ENCODE results near the gene LRMDA. TPM values are rescaled to one million over a fixed set of nuclear protein-coding genes. Genes with fewer than 3 reads are reported as not detected.

LRMDA gene
- polyA plus RNA-seq, 3 donors = 39.8 to 59.6 (median 56.4) TPM

DNA sequence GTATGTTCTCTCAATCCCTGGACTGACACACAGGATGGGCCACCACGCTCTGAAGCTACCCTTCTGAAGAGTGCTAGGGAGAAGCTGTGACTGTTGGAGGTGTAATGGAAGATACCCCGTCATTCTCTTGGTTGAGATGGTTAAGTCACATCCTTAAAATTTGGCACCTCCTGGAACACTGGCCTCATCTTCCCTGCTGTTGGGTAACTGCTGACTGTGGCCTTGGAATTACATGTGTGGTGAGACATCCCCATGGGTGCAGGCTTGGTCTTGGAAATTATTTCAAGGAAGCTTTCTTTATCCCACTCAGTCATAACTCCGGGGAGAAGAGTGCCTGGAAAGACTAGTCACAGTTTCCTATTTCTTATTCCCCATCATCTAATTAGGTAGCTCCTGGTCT, 62.0 kb downstream of the LRMDA start:
- intact Hi-C loops (cut with micrococcal nuclease) = no loop called here
- Mint-ChIP-seq H3K27me3 (ENCODE audit: low read depth in 3 of 3) (no peaks in the 10 kb centered on the region), H3K27ac (no peak overlapping the region), H3K9me3 (no peaks in the 10 kb centered on the region), H3K4me3 (no peak overlapping the region), H3K36me3 (peaks cover 4 to 20% of the 10 kb centered on the region in 2 donors), H3K4me1 (peaks cover 31% of the 10 kb centered on the region)
- H3K4me3 ChIP-seq (replicated peaks in 1 of 3; ENCODE audit: low read depth in 2 of 3, low read length in 3 of 3) = no peak overlapping the region
- DNase-seq = no peak
- peaks cover 87% of the 10 kb centered on the region for H3K79me2 ChIP-seq (ENCODE audit: insufficient read depth, low read length)
- H2AFZ ChIP-seq (ENCODE audit: insufficient read depth, low read depth, low read length, poor library complexity, severe bottlenecking) = no peak overlapping the region
- WGBS (ENCODE audit: insufficient coverage) = 100% methylated on average over 1 of the region's 3 CpGs
- H3K4me1 ChIP-seq (ENCODE audit: control insufficient read depth in 1 of 2, insufficient read depth in 2 of 2, low read length in 2 of 2) = peaks cover 19 to 32% of the 10 kb centered on the region in 2 donors
- no peak overlapping the region for H3K4me2 ChIP-seq (replicated peaks; ENCODE audit: extremely low read depth, low read length, poor library complexity, severe bottlenecking)
- H3K36me3 ChIP-seq (replicated peaks in 1 of 2; ENCODE audit: control insufficient read depth in 1 of 2, insufficient read depth in 2 of 2, low read length in 2 of 2) = no peaks in the 10 kb centered on the region
- TF ChIP-seq, protein P1, sequence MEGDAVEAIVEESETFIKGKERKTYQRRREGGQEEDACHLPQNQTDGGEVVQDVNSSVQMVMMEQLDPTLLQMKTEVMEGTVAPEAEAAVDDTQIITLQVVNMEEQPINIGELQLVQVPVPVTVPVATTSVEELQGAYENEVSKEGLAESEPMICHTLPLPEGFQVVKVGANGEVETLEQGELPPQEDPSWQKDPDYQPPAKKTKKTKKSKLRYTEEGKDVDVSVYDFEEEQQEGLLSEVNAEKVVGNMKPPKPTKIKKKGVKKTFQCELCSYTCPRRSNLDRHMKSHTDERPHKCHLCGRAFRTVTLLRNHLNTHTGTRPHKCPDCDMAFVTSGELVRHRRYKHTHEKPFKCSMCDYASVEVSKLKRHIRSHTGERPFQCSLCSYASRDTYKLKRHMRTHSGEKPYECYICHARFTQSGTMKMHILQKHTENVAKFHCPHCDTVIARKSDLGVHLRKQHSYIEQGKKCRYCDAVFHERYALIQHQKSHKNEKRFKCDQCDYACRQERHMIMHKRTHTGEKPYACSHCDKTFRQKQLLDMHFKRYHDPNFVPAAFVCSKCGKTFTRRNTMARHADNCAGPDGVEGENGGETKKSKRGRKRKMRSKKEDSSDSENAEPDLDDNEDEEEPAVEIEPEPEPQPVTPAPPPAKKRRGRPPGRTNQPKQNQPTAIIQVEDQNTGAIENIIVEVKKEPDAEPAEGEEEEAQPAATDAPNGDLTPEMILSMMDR (IDR thresholded peaks at IDR 0.05) = no peak
- H3K9me3 ChIP-seq (replicated peaks in 1 of 2; ENCODE audit: control insufficient read depth in 1 of 2, insufficient read depth in 1 of 2, low read length in 2 of 2) = no peaks in the 10 kb centered on the region
- no peak overlapping the region for H3K9ac ChIP-seq (ENCODE audit: insufficient read depth, low read length, poor library complexity, severe bottlenecking)
- peaks cover 45% of the 10 kb centered on the region for H4K20me1 ChIP-seq (ENCODE audit: insufficient read depth, low read length)
- H3K27me3 ChIP-seq (ENCODE audit: control insufficient read depth in 2 of 2, insufficient read depth in 2 of 2, low read length in 2 of 2) = no peaks in the 10 kb centered on the region
- no peak overlapping the region for H3K27ac ChIP-seq (ENCODE audit: low read depth in 1 of 2, low read length in 2 of 2)

DNA sequence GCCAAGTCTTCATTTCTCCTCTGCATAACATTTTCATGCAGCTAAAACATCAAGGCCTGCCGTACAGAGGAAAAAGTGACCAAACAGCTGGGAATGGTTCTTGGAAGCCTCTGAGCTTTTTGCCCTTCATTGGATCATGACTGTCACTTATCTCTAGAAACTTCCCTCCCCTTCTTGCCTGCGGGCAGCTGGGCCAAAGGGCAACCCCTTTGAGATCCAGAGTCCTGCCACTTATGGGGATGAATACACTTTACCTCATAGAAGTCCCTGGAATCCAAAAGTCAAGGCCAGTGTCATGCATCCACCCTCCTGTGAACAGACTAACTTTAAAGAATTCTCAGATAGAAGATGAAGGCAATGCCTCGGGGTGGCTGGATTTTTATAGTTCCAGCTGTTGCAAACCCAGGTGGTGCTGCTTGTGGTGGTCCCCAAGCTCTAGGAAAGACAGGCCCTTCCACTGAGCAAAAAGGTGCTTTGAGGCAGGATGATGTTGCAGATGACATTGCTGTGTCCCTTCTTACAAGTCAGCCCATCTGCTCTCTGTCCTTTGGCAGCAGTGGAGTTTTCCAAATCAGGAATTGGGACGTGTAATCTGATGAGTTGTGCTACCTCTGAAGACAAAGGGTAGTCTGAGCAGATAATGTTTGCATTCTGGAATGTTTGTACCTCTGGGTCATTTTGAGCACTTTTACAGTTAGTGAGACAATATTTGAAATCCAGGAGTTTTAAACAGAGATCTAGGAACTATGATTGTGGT, 64.2 kb downstream of the LRMDA start:
- no peaks in the 10 kb centered on the region for H3K27me3 Mint-ChIP-seq (ENCODE audit: low read depth in 3 of 3)
- Histone ChIP-seq H3K27me3 (ENCODE audit: control insufficient read depth in 2 of 2, insufficient read depth in 2 of 2, low read length in 2 of 2) (no peaks in the 10 kb centered on the region), H3K4me3 (replicated peaks in 1 of 3; ENCODE audit: low read depth in 2 of 3, low read length in 3 of 3) (no peak overlapping the region), H3K36me3 (replicated peaks in 1 of 2; ENCODE audit: control insufficient read depth in 1 of 2, insufficient read depth in 2 of 2, low read length in 2 of 2) (no peaks in the 10 kb centered on the region), H2AFZ (ENCODE audit: insufficient read depth, low read depth, low read length, poor library complexity, severe bottlenecking) (no peak overlapping the region), H3K27ac (ENCODE audit: low read depth in 1 of 2, low read length in 2 of 2) (no peak overlapping the region), H3K9ac (ENCODE audit: insufficient read depth, low read length, poor library complexity, severe bottlenecking) (no peak overlapping the region), H3K79me2 (ENCODE audit: insufficient read depth, low read length) (peaks cover 75% of the 10 kb centered on the region), H3K9me3 (replicated peaks in 1 of 2; ENCODE audit: control insufficient read depth in 1 of 2, insufficient read depth in 1 of 2, low read length in 2 of 2) (peaks cover 0 to 2% of the 10 kb centered on the region in 2 donors), H3K4me1 (ENCODE audit: control insufficient read depth in 1 of 2, insufficient read depth in 2 of 2, low read length in 2 of 2) (peaks cover 31 to 45% of the 10 kb centered on the region in 2 donors), H3K4me2 (replicated peaks; ENCODE audit: extremely low read depth, low read length, poor library complexity, severe bottlenecking) (no peak overlapping the region), H4K20me1 (ENCODE audit: insufficient read depth, low read length) (peaks cover 54% of the 10 kb centered on the region)
- TF ChIP-seq, protein P1 (IDR thresholded peaks at IDR 0.05) = no peak
- H3K4me1 Mint-ChIP-seq = peaks cover 48% of the 10 kb centered on the region
- DNase-seq = no peak
- peaks cover 4 to 21% of the 10 kb centered on the region in 2 donors for H3K36me3 Mint-ChIP-seq
- 100% methylated on average over 2 of the region's 4 CpGs for WGBS (ENCODE audit: insufficient coverage)
- no peak overlapping the region for H3K27ac Mint-ChIP-seq
- no peak overlapping the region for H3K4me3 Mint-ChIP-seq
- intact Hi-C loops (cut with micrococcal nuclease) = no loop called here
- H3K9me3 Mint-ChIP-seq = peaks cover 0 to 3% (median 2%) of the 10 kb centered on the region in 7 donors

All from CD14-positive monocyte (primary cell).